GM06990 (cell line): ENCODE results near the gene SUSD4.

Experiments used
- DNase-seq: peaks from one replicate; pipeline ENCODE4 v3.0.0-alpha.2; 2011; ENCODE audit not compliant: insufficient read length; ENCODE audit errors: extremely low read depth
- H3K27me3 ChIP-seq: replicated peaks from 2 replicates; pipeline ENCODE4 v1.6.0; 2011; ENCODE audit warnings: low read length; ENCODE audit not compliant: control insufficient read depth, insufficient read depth
- H3K36me3 ChIP-seq: 2 replicates; pipeline ENCODE4 v1.5.1; 2011; ENCODE audit warnings: low read length; ENCODE audit not compliant: control insufficient read depth, insufficient read depth
- H3K4me3 ChIP-seq: replicated peaks from 2 replicates; pipeline ENCODE4 v1.5.1; 2011; ENCODE audit warnings: low read depth, mild to moderate bottlenecking, control low read depth, low read length
- CTCF ChIP-seq: IDR thresholded peaks from 2 replicates; pipeline ENCODE4 v1.5.1; 2011; ENCODE audit warnings: low read length, control low read depth, mild to moderate bottlenecking, inconsistent platforms; ENCODE audit not compliant: insufficient read depth, poor library complexity, severe bottlenecking

SUSD4 gene

GRCh38 chr1:223312705-223313414, 51.1 kb downstream of the SUSD4 start:
- Histone ChIP-seq H3K4me3 (no peak overlapping the region), H3K36me3 (no peaks in the 10 kb centered on the region), H3K27me3 (no peaks in the 10 kb centered on the region)
- DNase-seq = no peak
- TF ChIP-seq CTCF = no peak

GRCh38 chr1:223312273-223312672, 51.7 kb downstream of the SUSD4 start:
- TF ChIP-seq CTCF = no peak
- no peak for DNase-seq
- no peaks in the 10 kb centered on the region for H3K27me3 ChIP-seq

GRCh38 chr1:223311826-223312225, 52.1 kb downstream of the SUSD4 start:
- DNase-seq = no peak
- H3K4me3 ChIP-seq = no peak overlapping the region
- H3K36me3 ChIP-seq = no peaks in the 10 kb centered on the region
- TF ChIP-seq CTCF = no peak
- no peaks in the 10 kb centered on the region for H3K27me3 ChIP-seq

More at GRCh38 chr1:223312273-223312672, 51.7 kb downstream of the SUSD4 start:
- Histone ChIP-seq H3K4me3 (no peak overlapping the region), H3K36me3 (no peaks in the 10 kb centered on the region)

- DNase-seq = no peak
Measured at GRCh38 chr1:223308136-223308535, 55.8 kb downstream of the SUSD4 start.

GRCh38 chr1:223307544-223307943, 56.4 kb downstream of the SUSD4 start:
- DNase-seq = no peak
- TF ChIP-seq CTCF = no peak
- Histone ChIP-seq H3K4me3 (no peak overlapping the region), H3K36me3 (no peaks in the 10 kb centered on the region), H3K27me3 (no peaks in the 10 kb centered on the region)

More at GRCh38 chr1:223308136-223308535, 55.8 kb downstream of the SUSD4 start:
- Histone ChIP-seq H3K27me3 (no peaks in the 10 kb centered on the region), H3K36me3 (no peaks in the 10 kb centered on the region), H3K4me3 (no peak overlapping the region)
- TF ChIP-seq CTCF = no peak
